Measurements from ENCODE around the gene ADGRG4.

Gene ADGRG4

GRCh38 chrX:136397001-136397400, 96.2 kb downstream of the ADGRG4 start:
- no peak for TF ChIP-seq CTCF (IDR thresholded peaks at IDR 0.05; ENCODE audit: insufficient read depth, low read depth, low read length, missing control alignments)
- H3K4me3 ChIP-seq (ENCODE audit: low read depth, low read length) = no peak overlapping the region
- no peak for DNase-seq (ENCODE audit: low read depth)

- DNase-seq (ENCODE audit: low read depth) = no peak
- no peak for TF ChIP-seq CTCF (IDR thresholded peaks at IDR 0.05; ENCODE audit: insufficient read depth, low read depth, low read length, missing control alignments)
Measured at GRCh38 chrX:136405126-136405525, 104.4 kb downstream of the ADGRG4 start.

GRCh38 chrX:136417806-136418205, 117.0 kb downstream of the ADGRG4 start:
- peak; percentile 2 for DNase-seq (ENCODE audit: low read depth)
- no peak overlapping the region for H3K4me3 ChIP-seq (ENCODE audit: low read depth, low read length)
- TF ChIP-seq CTCF (IDR thresholded peaks at IDR 0.05; ENCODE audit: insufficient read depth, low read depth, low read length, missing control alignments) = no peak

More at GRCh38 chrX:136405126-136405525, 104.4 kb downstream of the ADGRG4 start:
- H3K4me3 ChIP-seq (ENCODE audit: low read depth, low read length) = no peak overlapping the region

- H3K4me3 ChIP-seq (ENCODE audit: low read depth, low read length) = no peak overlapping the region
- DNase-seq (ENCODE audit: low read depth) = no peak
- no peak for TF ChIP-seq CTCF (IDR thresholded peaks at IDR 0.05; ENCODE audit: insufficient read depth, low read depth, low read length, missing control alignments)
Measured at GRCh38 chrX:136421338-136421737, 120.6 kb downstream of the ADGRG4 start.

- no peak for TF ChIP-seq CTCF (IDR thresholded peaks at IDR 0.05; ENCODE audit: insufficient read depth, low read depth, low read length, missing control alignments)
- no peak for DNase-seq (ENCODE audit: low read depth)
Measured at GRCh38 chrX:136423724-136424123, 123.0 kb downstream of the ADGRG4 start.

GRCh38 chrX:136425996-136426395, 125.2 kb downstream of the ADGRG4 start:
- no peak overlapping the region for H3K4me3 ChIP-seq (ENCODE audit: low read depth, low read length)
- no peak for DNase-seq (ENCODE audit: low read depth)
- no peak for TF ChIP-seq CTCF (IDR thresholded peaks at IDR 0.05; ENCODE audit: insufficient read depth, low read depth, low read length, missing control alignments)

More at GRCh38 chrX:136423724-136424123, 123.0 kb downstream of the ADGRG4 start:
- no peak overlapping the region for H3K4me3 ChIP-seq (ENCODE audit: low read depth, low read length)

GRCh38 chrX:136431625-136432024, 130.9 kb downstream of the ADGRG4 start:
- H3K4me3 ChIP-seq (ENCODE audit: low read depth, low read length) = no peak overlapping the region
- no peak for TF ChIP-seq CTCF (IDR thresholded peaks at IDR 0.05; ENCODE audit: insufficient read depth, low read depth, low read length, missing control alignments)
- DNase-seq (ENCODE audit: low read depth) = no peak
